OCI-M2 (cell line): ENCODE results near the gene TPMT.
A peak's percentile ranks its signal among the peaks of the same experiment; 100 is the strongest.
"Not testable (repeated sequence)": the region's sequence is repeated elsewhere in the genome, so short reads cannot be mapped to it uniquely, and the experiment has no call there.

Experiments
- DNase-seq: peaks from one replicate; lab custom pipeline; 2025; ENCODE audit not compliant: unreplicated experiment; lab: John Stamatoyannopoulos, UW

TPMT gene

DNA sequence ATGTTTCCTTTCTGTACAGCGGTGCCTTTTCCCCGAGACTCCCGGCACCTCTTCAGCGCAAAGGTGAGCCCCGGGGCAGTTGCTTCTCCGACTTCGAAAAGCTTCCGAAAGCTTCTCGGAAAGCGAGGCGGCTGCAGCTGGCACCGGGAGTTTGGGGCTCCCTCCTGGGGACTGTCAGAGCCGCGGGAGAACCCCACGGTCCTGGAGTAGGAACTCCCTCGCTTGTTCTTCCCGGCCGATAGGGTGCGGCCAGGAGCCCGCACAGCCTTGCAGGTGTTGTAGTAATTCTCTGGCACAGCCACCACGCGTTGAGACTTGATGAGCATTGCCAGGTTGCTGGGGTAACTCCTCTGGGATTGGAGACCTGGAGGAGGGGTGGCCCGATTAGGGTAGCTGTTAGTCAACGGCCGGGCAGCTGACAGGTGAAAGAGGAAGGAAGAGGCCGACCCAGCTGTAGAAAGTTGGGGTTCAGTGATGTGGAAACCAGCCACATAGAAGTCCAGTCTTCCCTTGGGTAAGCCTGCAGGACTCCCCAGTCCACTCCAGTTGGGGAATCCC is 1.1 kb upstream of the TPMT start:
- DNase-seq: no peak

DNA sequence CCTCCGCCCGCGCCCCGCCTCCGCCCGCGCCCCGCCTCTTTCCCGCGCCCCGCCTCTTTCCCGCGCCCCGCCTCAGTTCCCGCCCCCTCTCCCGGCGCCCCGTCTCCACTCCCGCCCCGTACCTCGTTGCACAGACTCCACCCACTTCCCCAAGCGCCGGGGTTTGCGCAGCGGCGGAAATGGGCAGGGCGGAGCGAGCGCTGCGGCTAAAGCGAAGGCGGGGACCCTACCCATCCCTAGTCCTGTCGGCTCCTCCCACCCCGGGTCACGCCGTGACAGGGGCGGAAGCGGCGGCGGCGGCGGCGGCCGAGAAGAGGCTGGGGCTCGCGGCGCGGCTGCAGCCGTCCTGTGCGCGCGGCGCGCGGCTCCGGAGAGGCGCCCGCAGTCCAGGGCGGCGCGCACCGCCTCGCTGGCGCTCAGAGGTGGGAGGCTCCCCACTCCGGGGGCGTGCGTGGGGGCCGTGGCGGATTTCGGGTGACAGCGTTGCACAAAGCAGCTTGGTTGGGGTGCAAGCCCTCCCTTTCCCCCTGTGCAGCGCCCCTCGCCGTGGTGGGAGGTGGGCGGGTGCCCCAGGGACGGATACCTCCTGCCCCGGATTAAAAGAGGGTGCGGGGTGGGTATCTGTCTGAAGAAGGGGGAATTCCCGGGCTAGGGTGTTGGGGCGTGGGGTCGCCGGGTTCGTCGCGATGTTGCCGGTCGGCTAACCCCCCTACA is 430 bp upstream of the TPMT start, which contains the start of gene KDM1B:
KDM1B (plus strand) TSS at position 273 of the 714 bp plus-strand sequence. CDS start 4,474 bp downstream, outside the sequence.
- peak; percentile 90 for DNase-seq

DNA sequence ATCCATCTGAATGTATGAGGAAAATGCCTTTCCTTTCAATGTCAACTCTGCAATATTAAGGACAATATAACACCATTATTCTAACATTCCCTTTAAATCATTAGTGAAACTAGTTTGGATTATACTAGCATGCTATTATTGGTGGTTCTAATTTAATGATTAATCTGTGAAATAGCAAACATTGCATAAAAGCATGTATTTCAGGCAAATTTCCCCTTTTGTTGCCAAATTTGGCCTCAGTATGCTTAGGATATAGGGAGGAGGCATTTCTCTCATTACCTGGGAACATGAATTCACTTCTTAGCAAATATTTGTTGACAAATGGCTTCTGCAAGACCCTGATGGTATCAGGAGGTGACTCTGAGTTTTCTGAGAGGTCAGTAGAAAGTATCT is 1.6 kb downstream of the TPMT start:
- no peak for DNase-seq

DNA sequence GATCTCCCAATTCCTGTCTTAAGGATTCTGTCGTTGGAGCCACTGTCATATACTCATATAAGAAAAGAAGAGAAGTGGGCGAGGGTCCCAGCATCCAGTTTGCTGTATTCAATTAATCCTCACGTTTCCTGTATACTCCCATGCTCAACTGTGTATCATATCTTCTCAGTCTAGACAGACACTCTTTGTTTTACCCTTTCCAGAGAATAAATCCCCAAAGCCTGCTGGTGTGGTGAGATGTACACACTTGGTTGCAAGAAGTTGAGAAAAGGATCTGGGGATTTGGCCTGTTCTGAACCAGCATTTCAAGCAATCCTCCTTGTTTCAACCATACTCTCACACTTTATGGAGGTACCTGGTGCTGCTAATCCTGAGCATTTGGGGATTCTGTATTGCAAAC is 3.1 kb downstream of the TPMT start:
- DNase-seq: no peak

DNA sequence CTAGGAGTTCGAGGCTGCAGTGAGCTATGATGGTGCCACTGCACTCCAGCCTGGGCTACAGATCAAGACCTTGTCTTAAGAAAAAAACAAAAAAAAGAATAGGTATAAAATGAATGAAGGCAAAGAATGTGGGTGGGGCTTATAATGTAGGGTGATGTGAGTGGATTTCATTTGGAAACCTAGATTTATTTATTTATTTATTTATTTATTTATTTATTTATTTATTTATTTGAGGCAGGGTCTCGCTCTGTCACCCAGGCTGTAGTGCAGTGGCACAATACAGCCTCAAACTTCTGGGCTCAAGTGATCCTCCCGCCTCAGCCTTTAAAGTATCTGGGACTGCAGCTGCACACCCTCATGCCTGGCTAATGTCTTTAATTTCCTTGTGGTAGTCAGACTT is 3.5 kb downstream of the TPMT start:
- not testable (repeated sequence) for DNase-seq

DNA sequence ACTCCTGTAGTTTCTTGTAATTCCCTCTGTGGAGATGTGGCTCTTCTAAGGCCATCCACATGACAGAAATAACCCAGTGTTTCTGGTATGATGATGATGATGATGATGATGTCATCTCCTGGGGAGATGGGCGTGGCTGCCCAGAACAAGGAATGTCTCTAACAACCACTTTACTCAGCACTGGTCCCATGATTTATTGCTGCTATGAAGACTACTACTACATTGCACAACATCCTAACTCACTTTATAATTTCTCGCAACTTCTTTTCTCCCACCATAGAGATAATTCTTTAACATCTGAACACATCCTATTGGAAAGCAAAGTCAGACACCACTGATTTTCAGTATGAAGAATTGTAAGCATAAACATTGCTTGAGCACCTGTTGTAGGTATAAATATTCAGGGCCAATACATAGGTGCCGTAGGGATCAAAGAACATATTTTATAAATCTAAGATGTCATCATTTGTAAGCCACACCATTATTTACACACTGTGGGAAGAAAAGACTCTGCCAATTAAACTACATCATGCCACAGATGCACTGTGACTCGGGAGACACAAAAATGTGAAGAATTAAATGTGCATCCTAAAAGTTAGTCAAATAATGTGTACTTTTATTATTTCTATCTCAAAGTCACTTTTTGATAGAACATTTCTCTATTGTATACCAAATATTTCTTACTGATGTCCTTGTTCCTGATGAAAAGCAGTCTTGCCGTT is 6.4 kb downstream of the TPMT start:
- DNase-seq: no peak

DNA sequence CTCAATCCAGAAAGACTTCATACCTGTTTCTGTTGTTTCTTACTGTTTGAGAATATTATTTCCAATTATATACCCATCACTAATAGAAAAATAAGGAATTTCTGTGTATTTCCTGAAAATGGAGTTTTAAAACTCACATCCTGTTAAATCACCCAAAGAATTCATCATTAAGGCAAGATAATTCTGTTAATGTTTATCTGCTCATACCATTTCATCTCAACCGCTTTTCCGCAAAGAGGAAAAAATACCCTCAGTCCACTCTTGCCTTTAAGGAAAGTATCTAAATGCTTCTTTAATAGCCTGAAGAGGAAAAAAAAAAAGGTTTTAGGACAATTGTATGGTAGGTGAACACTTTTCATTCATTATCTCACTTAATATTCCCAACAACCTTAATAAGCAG is 7.3 kb downstream of the TPMT start:
- DNase-seq: no peak

DNA sequence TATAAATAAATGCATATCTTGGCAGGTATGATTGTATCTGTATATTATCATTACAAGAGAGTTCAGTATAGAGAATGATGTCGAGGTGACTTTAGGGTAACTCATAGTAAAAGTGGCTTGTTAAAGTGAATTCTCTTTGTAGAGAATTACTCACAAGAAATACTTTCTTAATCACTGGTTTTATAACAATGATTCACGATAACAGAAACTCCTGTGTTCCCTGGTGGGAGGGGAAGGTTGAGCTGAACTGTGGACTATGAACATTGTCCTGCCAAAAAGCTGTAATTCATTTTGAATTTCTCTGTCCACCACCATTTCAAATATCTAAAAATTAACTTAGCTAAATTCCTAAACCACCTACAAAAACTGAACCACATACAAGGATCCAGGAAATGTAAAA is 7.7 kb downstream of the TPMT start:
- DNase-seq: no peak

DNA sequence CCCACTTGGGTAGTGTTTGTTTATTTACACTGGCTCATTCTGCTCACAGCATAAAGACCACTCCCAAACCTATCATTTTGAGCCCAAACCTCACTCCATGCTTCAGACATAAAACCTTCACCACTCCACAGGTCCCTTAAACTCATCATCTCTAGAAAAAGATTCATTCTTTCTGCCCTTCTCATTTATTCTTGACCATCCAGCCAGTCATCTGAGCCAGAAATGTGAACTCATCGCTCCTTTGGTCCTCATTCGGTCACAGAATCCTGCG is 12.4 kb downstream of the TPMT start:
- no peak for DNase-seq

DNA sequence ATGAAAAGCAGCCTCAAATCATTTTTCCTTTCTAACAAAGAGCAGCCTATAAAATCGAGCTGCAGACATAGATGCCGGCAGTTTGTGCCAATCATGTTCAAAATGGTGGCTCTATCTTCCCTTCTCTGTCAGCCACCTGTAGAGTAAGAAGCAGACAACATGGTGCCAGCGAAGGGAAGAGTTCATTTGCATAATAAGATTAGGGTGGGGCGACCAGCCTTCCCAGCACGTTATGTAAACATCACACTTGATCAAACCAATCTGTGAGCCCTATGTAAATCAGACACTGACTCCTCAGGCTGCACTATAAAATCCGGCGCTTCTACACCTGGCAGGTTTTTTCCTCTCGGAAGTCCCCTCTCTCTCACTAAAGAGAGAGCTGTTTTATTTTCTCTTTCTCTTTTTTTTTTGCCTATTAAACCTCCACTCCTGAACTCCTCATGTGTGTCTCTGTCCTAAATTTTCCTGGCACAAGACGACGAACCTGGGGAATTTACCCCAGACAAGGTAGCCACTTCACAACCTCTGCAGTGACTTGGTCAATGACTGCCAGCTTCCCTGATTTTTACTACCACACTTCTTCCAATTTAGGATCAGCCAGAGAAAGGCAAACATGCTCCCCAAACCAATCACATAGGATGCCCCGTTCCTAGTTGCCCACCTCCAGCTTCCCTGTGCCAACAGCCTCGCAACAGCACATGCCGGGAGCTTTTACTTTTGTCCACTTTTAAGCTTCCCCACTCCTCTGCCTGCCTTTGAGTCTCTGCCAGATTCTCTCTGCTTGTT is 12.9 kb downstream of the TPMT start:
- DNase-seq: no peak

DNA sequence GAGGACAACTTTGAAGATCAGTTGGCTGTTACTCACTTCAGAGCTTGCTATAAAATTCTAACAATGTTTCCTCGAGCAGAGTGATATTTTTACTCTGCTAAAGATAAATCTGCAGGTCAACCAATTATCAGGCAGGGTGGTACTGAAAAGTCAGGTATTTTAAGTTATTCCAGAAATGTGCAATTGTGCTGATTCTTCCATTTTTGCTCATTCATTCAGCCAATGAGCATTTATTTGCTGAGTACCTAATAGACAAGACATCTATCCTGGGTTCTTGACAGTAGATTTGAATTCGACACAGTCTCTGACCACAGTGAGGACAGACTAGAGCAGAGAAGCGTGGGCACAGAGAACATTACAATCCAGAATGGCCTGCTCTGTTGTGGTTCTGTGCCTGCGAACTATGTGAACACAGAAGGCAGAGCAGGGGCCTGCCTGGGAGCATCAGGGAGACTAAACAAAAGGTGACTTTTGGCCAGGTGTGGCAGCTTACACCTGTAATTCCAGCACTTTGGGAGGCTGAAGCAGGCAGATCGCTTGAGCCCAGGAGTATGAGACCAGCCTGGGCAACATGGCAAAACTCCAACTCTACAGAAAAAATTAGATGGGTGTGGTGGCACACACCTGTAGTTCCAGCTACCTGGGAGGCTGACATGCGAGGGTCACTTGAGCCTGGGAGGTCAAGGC is 14.8 kb downstream of the TPMT start:
- DNase-seq: no peak

DNA sequence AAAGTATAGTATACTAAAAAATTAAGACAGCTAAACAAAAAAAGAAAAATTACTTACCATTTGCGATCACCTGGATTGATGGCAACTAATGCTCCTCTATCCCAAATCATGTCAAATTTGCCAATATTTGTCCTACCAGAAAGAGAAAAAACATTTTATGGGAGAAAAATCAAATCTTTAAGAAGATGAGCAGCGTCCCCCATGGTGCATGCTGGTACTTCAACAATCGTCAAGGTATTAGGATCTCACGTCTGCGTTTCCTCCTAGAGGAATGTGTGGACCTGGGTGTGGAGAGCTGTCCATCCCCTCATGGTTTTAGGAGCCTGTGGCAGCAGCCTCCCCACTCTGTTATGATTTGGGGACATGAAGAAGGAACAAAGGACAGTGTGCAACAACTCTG is 16.0 kb downstream of the TPMT start:
- DNase-seq: no peak

DNA sequence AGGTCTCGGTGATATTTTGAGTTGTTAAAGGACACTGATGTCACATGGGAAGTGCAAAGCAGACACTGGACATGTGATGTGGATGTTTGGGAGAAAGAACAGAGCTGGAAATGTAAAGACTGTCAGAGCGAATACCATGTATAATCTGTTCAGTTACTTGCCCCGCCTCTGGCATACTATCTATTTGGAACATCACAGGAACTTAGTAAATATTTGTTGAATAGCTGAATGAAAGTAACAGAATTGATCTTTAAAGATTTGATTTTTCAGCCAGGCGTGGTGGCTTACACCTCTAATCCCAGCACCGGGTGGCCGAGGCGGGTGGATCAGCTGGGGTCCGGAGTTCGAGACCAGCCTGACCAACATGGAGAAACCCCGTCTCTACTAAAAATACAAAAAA is 18.6 kb downstream of the TPMT start:
- DNase-seq: no peak

DNA sequence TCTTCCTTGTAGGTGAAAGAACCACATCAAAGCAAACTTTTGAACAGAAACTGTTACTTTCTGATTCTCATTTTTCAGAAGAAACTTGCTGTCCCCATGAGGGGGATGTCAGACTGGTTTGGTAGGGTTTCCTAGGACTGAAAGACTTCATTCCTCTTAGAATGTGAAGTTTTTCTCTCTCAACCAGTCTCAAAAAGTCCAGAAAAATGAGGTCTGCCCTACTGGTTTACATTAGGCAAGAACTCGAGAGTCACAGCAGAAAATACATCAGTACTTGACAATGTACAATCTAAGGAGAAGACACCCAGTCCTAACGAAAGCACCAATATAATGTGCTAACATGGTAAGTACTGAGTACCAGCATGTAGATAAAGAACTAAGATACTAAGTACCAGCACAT is 19.7 kb downstream of the TPMT start:
- no peak for DNase-seq

DNA sequence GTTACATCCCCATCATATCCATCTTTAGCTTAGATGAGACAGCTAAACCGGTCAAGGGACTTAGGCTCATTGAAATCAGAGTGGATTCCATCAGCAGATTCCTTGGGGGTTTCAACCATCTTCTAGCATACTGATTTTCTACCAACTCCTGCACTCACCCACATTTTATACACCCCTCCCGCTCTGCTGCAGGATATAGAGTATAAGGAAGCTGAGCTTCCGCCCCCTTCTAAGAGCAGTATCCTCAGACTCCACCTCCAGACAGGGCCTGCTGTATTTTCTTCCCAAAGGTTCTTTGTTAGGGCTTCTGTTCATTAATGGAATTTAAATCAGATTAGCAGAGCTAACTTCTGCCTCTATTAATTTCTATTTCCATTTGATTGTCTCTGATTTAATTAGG is 22.5 kb downstream of the TPMT start:
- DNase-seq: no peak

DNA sequence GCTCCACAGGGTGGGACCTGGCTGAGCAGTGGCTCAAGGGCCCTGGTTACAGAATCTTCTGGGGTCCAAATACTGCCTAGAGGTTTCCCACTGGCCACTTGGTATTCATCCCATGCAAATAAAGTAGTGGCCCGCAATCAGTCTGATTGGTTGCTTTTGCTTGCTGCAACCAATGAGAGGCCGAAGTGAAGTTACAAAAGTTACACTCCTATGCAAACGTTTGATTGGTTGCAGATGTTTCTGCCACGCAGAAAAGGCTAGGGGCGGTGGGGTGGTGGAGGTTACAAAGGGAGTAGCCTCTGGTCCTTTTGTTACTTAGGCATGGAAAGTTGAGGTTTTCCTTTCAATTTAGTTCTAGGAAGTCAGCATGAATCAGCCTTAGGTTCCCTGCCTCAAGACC is 28.8 kb downstream of the TPMT start:
- DNase-seq: no peak

DNA sequence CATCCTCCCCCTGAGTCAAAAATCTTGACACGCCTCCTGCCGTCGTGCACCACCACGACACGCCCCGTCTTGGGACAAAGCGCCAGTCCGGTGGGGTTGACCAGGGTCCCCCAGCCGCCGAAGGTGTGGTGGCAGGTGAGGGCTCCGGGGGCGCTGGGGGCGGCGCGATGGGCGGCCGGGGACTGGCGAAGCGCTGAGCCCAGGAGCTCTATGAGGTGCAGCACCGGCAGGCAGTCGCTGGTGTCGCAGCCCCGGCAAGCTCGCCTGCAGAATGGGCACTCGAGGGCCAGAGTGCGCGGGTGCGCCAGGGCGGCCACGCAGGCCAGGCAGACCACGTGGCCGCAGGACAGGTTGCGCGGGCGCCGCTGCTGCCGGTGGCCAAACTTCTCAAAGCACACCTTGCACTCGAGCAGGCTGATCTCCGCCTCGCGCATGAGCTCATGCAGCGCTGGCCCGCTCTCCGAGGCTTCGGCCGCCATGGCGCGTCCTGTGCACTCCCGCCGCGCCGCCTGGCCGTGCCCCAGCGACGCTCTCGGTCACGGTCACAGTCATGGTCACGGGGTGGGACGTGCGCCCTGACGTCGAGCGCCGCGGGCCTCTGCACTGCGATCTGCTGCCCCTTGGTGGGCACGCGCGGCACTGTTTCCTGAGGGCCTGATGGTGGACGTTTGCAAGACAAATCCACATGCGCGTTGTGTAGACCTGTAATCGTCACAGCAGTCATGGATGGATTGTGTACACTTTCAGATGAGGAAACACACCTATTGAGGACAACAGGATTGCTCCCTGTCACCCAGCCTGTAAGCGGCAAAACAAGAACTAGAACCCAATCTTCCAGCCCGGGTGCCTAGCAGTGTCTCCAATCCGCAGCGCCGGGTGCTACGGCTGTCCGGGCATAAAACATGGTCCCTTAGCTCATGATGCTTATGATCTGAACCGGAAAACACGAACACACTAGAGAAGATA is 32.5 kb downstream of the TPMT start, which contains the start of gene NHLRC1:
NHLRC1 (minus strand) TSS at position 550 of the 966 bp plus-strand sequence; CDS start at position 479, 71 bp downstream.
- DNase-seq: peak; percentile 95

DNA sequence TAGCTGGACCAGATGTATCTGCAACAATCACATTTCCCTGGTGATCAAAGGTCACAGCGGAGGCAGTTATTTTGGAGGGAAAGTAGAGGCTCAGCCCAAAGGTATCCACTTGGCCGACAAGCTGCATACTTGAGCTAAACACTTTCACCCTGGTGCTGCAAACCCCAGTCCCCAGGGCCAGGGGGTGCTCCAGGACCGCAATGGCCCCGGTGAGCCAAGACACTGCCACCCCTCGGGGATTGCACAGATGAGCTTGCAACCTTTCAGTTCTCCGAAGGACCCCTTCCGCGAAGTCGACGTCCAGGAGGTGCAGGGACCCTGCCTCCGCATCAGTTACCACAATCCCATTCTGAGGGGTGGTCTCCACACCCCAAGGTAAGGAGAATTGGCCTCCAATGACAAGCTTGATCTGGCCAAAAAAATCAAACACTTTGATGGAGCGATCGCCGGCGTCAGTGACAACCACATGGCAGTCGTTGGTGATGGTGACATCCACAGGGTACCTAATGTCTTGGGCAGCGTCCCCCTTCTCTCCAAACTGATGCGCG is 33.2 kb downstream of the TPMT start:
- DNase-seq: peak; percentile 18

DNA sequence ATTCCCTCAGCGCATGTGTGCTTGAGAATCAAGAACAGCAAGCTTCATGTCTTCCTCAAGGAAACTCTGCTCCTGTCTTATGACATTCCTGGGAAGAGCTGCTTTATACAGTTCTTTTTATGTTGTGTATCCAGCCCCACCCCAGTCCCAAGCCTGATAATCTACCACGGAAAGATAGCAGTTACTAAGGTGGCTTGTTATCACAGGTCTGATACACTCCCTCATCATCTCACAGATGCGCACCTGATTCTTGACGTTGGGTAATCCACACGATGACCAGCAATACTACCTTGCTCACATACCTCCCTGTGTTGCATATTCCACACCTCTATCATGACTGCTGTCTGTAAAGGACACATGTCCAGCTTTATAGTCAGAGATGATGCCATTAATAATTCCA is 35.6 kb downstream of the TPMT start:
- no peak for DNase-seq

DNA sequence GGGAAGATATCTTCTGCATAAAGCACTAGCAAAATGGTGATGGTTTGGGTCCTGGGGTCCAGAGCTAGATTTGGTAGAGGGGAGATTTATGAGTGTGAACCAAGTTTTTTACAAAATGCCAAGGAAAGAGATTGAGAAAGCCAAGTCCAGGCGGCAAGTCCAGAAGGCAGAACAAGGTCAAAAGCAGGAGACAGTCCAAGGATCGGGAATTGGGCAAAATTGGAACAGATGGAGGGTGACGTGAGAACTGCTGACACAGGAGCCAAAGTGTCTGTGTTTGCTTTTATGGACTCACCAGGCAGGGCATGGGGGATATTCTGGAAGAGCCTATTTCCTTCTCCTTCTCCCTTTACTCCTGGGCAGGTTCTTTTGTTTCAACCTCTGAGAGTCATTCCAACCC is 36.5 kb downstream of the TPMT start:
- no peak for DNase-seq
